ENCODE results near the gene TWNK. TPM values are rescaled to one million over a fixed set of nuclear protein-coding genes. Genes with fewer than 3 reads are reported as not detected.

The TWNK gene
- total and polyA plus RNA-seq, 9 of the 15 experiments (the other 6 are each of a cell fraction or from before 2014, with no cell fraction given): 11.6 to 34.7 (median 17.4) TPM

- Histone ChIP-seq H3K27ac (ENCODE audit: extremely low read depth, low read depth, low read length) (no peak overlapping the region), H3K4me3 (no peak overlapping the region), H3K36me3 (ENCODE audit: control insufficient read depth, insufficient read depth, low read length) (peaks cover 7% of the 10 kb centered on the region; the same call in 1 of the 3 replicates), H3K9me1 (ENCODE audit: control insufficient read depth, insufficient read depth, low read length) (no peaks in the 10 kb centered on the region), H3K79me2 (ENCODE audit: control insufficient read depth, insufficient read depth, low read length) (no peaks in the 10 kb centered on the region), H4K20me1 (replicated peaks; ENCODE audit: control insufficient read depth, insufficient read depth, low read length) (no peaks in the 10 kb centered on the region), H3K27me3 (ENCODE audit: control insufficient read depth in 2 of 2, insufficient read depth in 2 of 2, low read length in 2 of 2) (no peaks in the 10 kb centered on the region), H3K9me3 (replicated peaks; ENCODE audit: control insufficient read depth, insufficient read depth, low read depth, low read length) (no peaks in the 10 kb centered on the region), H2AFZ (ENCODE audit: low read depth, low read length) (peak overlapping the region; percentile 97; the same call in 1 of the 2 replicates), H3K4me1 (replicated peaks in 1 of 2; ENCODE audit: control insufficient read depth in 2 of 2, insufficient read depth in 2 of 2, low read length in 2 of 2) (peaks cover 12 to 14% of the 10 kb centered on the region in 2 experiments), H3K9ac (ENCODE audit: insufficient read depth in 1 of 2, low read depth in 2 of 2, low read length in 2 of 2) (no peak overlapping the region), H3K4me2 (ENCODE audit: insufficient read depth, low read length) (peak overlapping the region; percentile 68)
- BruUV-seq (replicated peaks): no TSS peak
- POLR2A ChIA-PET: interaction anchor here (1.0 to 1.4 kb wide), 2 partner anchors 10 to 11 kb away, joined by 3 read pairs; no protein-coding TSS in a partner anchor
- DNase-seq (ENCODE audit: extremely low read depth in 1 of 4, low spot score in 3 of 4) (no peak), FAIRE-seq (no peak), ATAC-seq (no peak)
- CTCF ChIA-PET (ENCODE audit: low intra/inter-chr PET ratio): interaction anchor here (0.6 kb wide), 1 partner anchor 70 kb away, joined by 3 read pairs; no protein-coding TSS in a partner anchor
- 79% methylated on average over 2 of the region's 2 CpGs for WGBS (ENCODE audit: insufficient coverage, low coverage, missing lambda C conversion rate)
- TF ChIP-seq NR0B1 (IDR thresholded peaks at IDR 0.05; ENCODE audit: partially characterized antibody) (no peak), SIN3A (IDR thresholded peaks at IDR 0.05; ENCODE audit: borderline replicate concordance in 2 of 2, control insufficient read depth in 1 of 2, low read depth in 2 of 2, low read length in 2 of 2) (no peak), CAMTA2 (CRISPR knock-in tag; conservative IDR thresholded peaks at IDR 0.05) (no peak), GABPA (tag; conservative IDR thresholded peaks at IDR 0.05; ENCODE audit: low read depth) (no peak), RNF2 (IDR thresholded peaks at IDR 0.05) (no peak), ZNF431 (CRISPR knock-in tag; IDR thresholded peaks at IDR 0.05) (no peak), DDX20 (tag; IDR thresholded peaks at IDR 0.05; ENCODE audit: low read depth) (no peak), TAL1 (IDR thresholded peaks at IDR 0.05) (no peak), ZC3H8 (IDR thresholded peaks at IDR 0.05) (no peak), ZNF24 (IDR thresholded peaks at IDR 0.05) (no peak), JUNB (CRISPR knock-in tag; conservative IDR thresholded peaks at IDR 0.05) (no peak), MYC (IDR thresholded peaks at IDR 0.05; ENCODE audit: low read depth, low read length) (no peak), MYC (CRISPR knock-in tag; IDR thresholded peaks at IDR 0.05; ENCODE audit: borderline replicate concordance, low read depth) (no peak), SP2 (IDR thresholded peaks at IDR 0.05; ENCODE audit: extremely low read depth, low read depth, low read length, poor library complexity, severe bottlenecking) (no peak), ZNF668 (CRISPR knock-in tag; IDR thresholded peaks at IDR 0.05) (no peak), TBL1XR1 (IDR thresholded peaks at IDR 0.05; ENCODE audit: low read length in 2 of 2) (no peak), ZNF217 (CRISPR knock-in tag; IDR thresholded peaks at IDR 0.05) (no peak), NFE2L1 (tag; IDR thresholded peaks at IDR 0.05; ENCODE audit: borderline replicate concordance, low read depth) (no peak)
- intact Hi-C loops (cut with micrococcal nuclease) (no loop called here), in situ Hi-C loops (cut with MboI) (no loop called here)
Observed at GRCh38 chr10:100968062-100968736, 19.1 kb upstream of the TWNK start.

All from K562 (cell line).